Mesenchymal stem cell (in vitro differentiated cells and primary cell): ENCODE data around the gene CAST.

Experiments used
- DNase-seq: peaks from one replicate; pipeline ENCODE4 v3.0.0-alpha.2; 2013
- H2AFZ ChIP-seq: one replicate; pipeline ENCODE4 v1.6.1; 2013; ENCODE audit warnings: low read depth, mild to moderate bottlenecking, control low read depth, inconsistent platforms, low read length, moderate library complexity
- H2AK5ac ChIP-seq: 2 replicates; pipeline ENCODE4 v1.6.1; 2013; ENCODE audit warnings: low read length, moderate library complexity, mild to moderate bottlenecking, inconsistent platforms; ENCODE audit not compliant: severe bottlenecking
- H2BK120ac ChIP-seq: one replicate; pipeline ENCODE4 v1.6.1; 2013; ENCODE audit warnings: low read depth, mild to moderate bottlenecking, inconsistent platforms, low read length, moderate library complexity
- H2BK12ac ChIP-seq, 2 experiments: one replicate each; pipeline ENCODE4 v1.6.1; 2013; ENCODE audit warnings: inconsistent platforms in 2 of 2, low read length in 2 of 2, mild to moderate bottlenecking in 2 of 2, moderate library complexity in 2 of 2, control low read depth in 1 of 2
- H2BK15ac ChIP-seq: one replicate; pipeline ENCODE4 v1.6.1; 2013; ENCODE audit warnings: mild to moderate bottlenecking, low read depth, inconsistent platforms; ENCODE audit not compliant: poor library complexity, severe bottlenecking
- H2BK5ac ChIP-seq: 2 replicates; pipeline ENCODE4 v1.6.1; 2013; ENCODE audit warnings: low read depth, mild to moderate bottlenecking, low read length, control low read depth, inconsistent platforms; ENCODE audit not compliant: poor library complexity, severe bottlenecking
- H3K14ac ChIP-seq, 2 experiments: one replicate each; pipeline ENCODE4 v1.6.1; 2013; ENCODE audit warnings: inconsistent platforms in 2 of 2, low read length in 2 of 2, control low read depth in 1 of 2, mild to moderate bottlenecking in 1 of 2, moderate library complexity in 1 of 2
- H3K18ac ChIP-seq, 2 experiments: one replicate each; pipeline ENCODE4 v1.6.1; 2013; ENCODE audit warnings: inconsistent platforms in 2 of 2, low read length in 2 of 2, control low read depth in 1 of 2, low read depth in 1 of 2, mild to moderate bottlenecking in 1 of 2
- H3K23ac ChIP-seq, 2 experiments: one replicate each; pipeline ENCODE4 v1.6.1; 2013; ENCODE audit warnings: inconsistent platforms in 2 of 2, low read length in 2 of 2, mild to moderate bottlenecking in 2 of 2, moderate library complexity in 2 of 2, control low read depth in 1 of 2
- H3K27ac ChIP-seq: 2 replicates; pipeline ENCODE4 v1.5.1; 2013; ENCODE audit warnings: mild to moderate bottlenecking, moderate library complexity, low read length, control low read depth, inconsistent platforms; ENCODE audit not compliant: poor library complexity, severe bottlenecking
- H3K27me3 ChIP-seq, 2 experiments: 2 replicates each; pipeline versions ENCODE4 v1.6.1 to v1.7.0; 2013; ENCODE audit warnings: low read length in 2 of 2, mild to moderate bottlenecking in 2 of 2, moderate library complexity in 2 of 2, control low read depth in 1 of 2, inconsistent platforms in 1 of 2; ENCODE audit not compliant: control insufficient read depth in 1 of 2, insufficient read depth in 1 of 2
- H3K36me3 ChIP-seq, 2 experiments: 2 replicates each; pipeline versions ENCODE4 v1.6.1 to v1.7.0; 2013; ENCODE audit warnings: low read length in 2 of 2, control low read depth in 1 of 2, inconsistent platforms in 1 of 2, low read depth in 1 of 2, mild to moderate bottlenecking in 1 of 2; ENCODE audit not compliant: insufficient read depth in 2 of 2, control insufficient read depth in 1 of 2
- H3K4ac ChIP-seq, 2 experiments: one replicate each; pipeline ENCODE4 v1.6.1; 2013; ENCODE audit warnings: inconsistent platforms in 2 of 2, low read length in 2 of 2, mild to moderate bottlenecking in 2 of 2, moderate library complexity in 2 of 2, control low read depth in 1 of 2, low read depth in 1 of 2
- H3K4me1 ChIP-seq: 2 replicates; pipeline ENCODE4 v1.6.1; 2013; ENCODE audit warnings: low read depth, low read length, control low read depth; ENCODE audit not compliant: control insufficient read depth, insufficient read depth
- H3K4me2 ChIP-seq: 2 replicates; pipeline ENCODE4 v1.6.1; 2013; ENCODE audit warnings: low read length, mild to moderate bottlenecking, inconsistent platforms; ENCODE audit not compliant: poor library complexity, severe bottlenecking
- H3K4me3 ChIP-seq, 2 experiments: 2 replicates each; pipeline versions ENCODE4 v1.5.1 to v1.7.0; 2013; ENCODE audit warnings: low read length in 2 of 2, mild to moderate bottlenecking in 2 of 2, control low read depth in 1 of 2, low read depth in 1 of 2; ENCODE audit not compliant: insufficient read depth in 1 of 2
- H3K79me1 ChIP-seq: replicated peaks from 2 replicates; pipeline ENCODE4 v1.6.1; 2013; ENCODE audit warnings: mild to moderate bottlenecking, control low read depth, low read length, inconsistent platforms; ENCODE audit not compliant: poor library complexity, severe bottlenecking
- H3K9ac ChIP-seq: 2 replicates; pipeline ENCODE4 v1.7.0; 2013; ENCODE audit warnings: mild to moderate bottlenecking, low read length, moderate library complexity
- H3K9me3 ChIP-seq: 2 replicates; pipeline ENCODE4 v1.7.0; 2013; ENCODE audit warnings: mild to moderate bottlenecking, low read length; ENCODE audit not compliant: control insufficient read depth
- H4K8ac ChIP-seq: one replicate; pipeline ENCODE4 v1.6.1; 2013; ENCODE audit warnings: inconsistent platforms, mild to moderate bottlenecking, low read length, moderate library complexity
- H4K91ac ChIP-seq: one replicate; pipeline ENCODE4 v1.6.1; 2013; ENCODE audit warnings: mild to moderate bottlenecking, low read length, inconsistent platforms
- WGBS: methylation state at CpG from one replicate; pipeline ENCODE4 v1.1.7; 2013; ENCODE audit warnings: mixed read lengths; 5-methylcytosine and 5-hydroxymethylcytosine counted together

CAST gene

GRCh38 chr5:96776621-96777020 is 114.4 kb downstream of the CAST start:
- Histone ChIP-seq H3K23ac (no peak overlapping the region), H3K27me3 (no peaks in the 10 kb centered on the region), H3K36me3 (peaks cover 13 to 92% of the 10 kb centered on the region in 2 experiments), H3K4me1 (peaks cover 1% of the 10 kb centered on the region), H2AFZ (no peak overlapping the region), H3K18ac (no peak overlapping the region), H2BK120ac (no peak overlapping the region), H4K8ac (no peak overlapping the region), H3K27ac (no peak overlapping the region), H2BK15ac (no peak overlapping the region), H3K4me3 (no peak overlapping the region), H3K4me2 (no peak overlapping the region), H3K79me1 (peaks cover 4% of the 10 kb centered on the region), H3K4ac (no peak overlapping the region), H2AK5ac (no peak overlapping the region), H3K9me3 (no peaks in the 10 kb centered on the region), H3K9ac (no peak overlapping the region), H3K14ac (no peak overlapping the region), H4K91ac (no peak overlapping the region), H2BK12ac (no peak overlapping the region), H2BK5ac (no peak overlapping the region)
- DNase-seq: no peak
- WGBS: 100% methylated on average over 2 of the region's 2 CpGs

- H3K14ac ChIP-seq: no peak overlapping the region
- no peak overlapping the region for H2BK120ac ChIP-seq
- H2BK5ac ChIP-seq: no peak overlapping the region
- no peak overlapping the region for H3K27ac ChIP-seq
- no peak for DNase-seq
- H3K4me2 ChIP-seq: no peak overlapping the region
- H4K8ac ChIP-seq: no peak overlapping the region
- no peak overlapping the region for H3K23ac ChIP-seq
- H3K9ac ChIP-seq: no peak overlapping the region
- H3K4ac ChIP-seq: no peak overlapping the region
- no peaks in the 10 kb centered on the region for H3K27me3 ChIP-seq
- peaks cover 2% of the 10 kb centered on the region for H3K79me1 ChIP-seq
- H2BK15ac ChIP-seq: no peak overlapping the region
- no peak overlapping the region for H3K18ac ChIP-seq
- no peak overlapping the region for H4K91ac ChIP-seq
- H2AFZ ChIP-seq: no peak overlapping the region
- H3K9me3 ChIP-seq: no peaks in the 10 kb centered on the region
- H3K4me1 ChIP-seq: peaks cover 1% of the 10 kb centered on the region
- 100% methylated on average over 1 of the region's 1 CpG for WGBS
- peaks cover 17 to 89% of the 10 kb centered on the region in 2 experiments for H3K36me3 ChIP-seq
- no peak overlapping the region for H3K4me3 ChIP-seq
- H2BK12ac ChIP-seq: no peak overlapping the region
- H2AK5ac ChIP-seq: no peak overlapping the region
These were observed 116.2 kb downstream of the CAST start for GRCh38 chr5:96778409-96778808.

DNA sequence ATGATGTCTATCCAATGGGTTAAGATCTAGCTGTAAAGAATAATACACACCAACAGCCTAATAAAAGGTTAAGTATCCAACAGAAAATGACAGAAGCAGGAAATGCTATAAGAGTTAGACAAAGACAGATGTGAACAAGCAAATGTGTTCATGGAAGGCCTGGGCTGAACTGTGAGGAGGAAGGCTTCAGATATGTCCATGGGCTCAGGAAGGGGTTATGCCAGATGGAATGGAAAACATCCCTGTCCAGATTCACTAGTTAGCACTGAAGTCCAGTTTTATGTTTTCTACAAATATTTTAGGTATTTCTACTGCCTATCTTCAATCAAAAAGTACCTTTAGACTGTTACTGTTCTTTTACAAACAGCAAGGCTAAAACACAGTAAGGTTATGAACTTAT is 118.5 kb downstream of the CAST start:
- H3K79me1 ChIP-seq: peaks cover under 1% of the 10 kb centered on the region
- no peak overlapping the region for H4K91ac ChIP-seq
- H3K27me3 ChIP-seq: no peaks in the 10 kb centered on the region
- H2BK15ac ChIP-seq: no peak overlapping the region
- H3K4me3 ChIP-seq: no peak overlapping the region
- H2BK5ac ChIP-seq: no peak overlapping the region
- H3K14ac ChIP-seq: no peak overlapping the region
- H3K36me3 ChIP-seq: peaks cover 18 to 87% of the 10 kb centered on the region in 2 experiments
- H3K9me3 ChIP-seq: no peaks in the 10 kb centered on the region
- H4K8ac ChIP-seq: no peak overlapping the region
- H3K27ac ChIP-seq: peak overlapping the region; percentile 38
- H3K18ac ChIP-seq: no peak overlapping the region
- no peak overlapping the region for H2BK120ac ChIP-seq
- H3K4me1 ChIP-seq: peaks cover 1% of the 10 kb centered on the region
- no peak overlapping the region for H3K4me2 ChIP-seq
- H3K23ac ChIP-seq: no peak overlapping the region
- no peak overlapping the region for H2BK12ac ChIP-seq
- H2AK5ac ChIP-seq: no peak overlapping the region
- no peak overlapping the region for H3K4ac ChIP-seq
- no peak overlapping the region for H2AFZ ChIP-seq
- peak overlapping the region; percentile 60 for H3K9ac ChIP-seq
- DNase-seq: peak; percentile 18

DNA sequence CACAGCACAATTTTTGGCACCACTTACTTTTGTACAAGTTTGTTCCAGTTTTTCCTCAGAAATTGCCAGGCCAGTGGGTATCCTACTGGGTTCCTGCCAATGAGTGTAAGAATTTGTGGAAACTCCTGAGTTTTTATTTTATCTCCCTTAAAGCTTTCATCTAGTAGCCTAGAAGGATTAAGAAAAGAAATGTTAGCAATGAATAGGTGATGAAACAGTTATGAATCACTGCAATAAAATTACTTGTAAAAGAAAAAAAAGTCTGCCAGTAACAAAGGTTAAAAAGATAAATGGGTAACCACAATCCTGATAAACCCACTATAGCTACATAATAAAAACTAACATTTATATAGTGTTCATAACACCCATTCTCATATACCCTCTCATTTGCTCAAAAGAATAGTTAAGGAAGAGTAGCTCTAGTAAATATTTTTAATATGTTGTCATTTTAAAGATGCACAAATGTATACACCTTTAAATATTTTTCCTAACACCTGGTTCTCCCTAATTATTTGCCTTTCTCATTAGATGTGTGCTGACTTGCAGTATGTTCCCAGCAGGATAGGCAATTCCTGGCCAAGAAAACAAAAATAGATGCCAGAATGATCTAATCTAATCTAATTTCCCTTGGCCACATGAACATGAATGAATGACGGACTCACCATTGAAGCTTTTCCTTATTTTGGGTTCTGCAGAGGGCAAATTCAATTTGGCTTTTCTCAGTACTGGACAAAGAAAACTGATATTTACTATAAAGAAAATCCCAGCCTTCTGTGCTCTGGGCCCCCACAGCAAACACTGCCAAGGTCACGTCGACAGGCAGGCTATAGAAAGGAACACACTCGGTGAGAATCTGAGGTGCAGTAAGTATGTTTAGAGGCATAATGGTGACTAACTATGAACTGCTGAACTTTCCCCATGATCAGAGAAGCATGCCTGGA is 119.1 kb downstream of the CAST start:
- Histone ChIP-seq H2AK5ac (no peak overlapping the region), H3K4me1 (peaks cover 1% of the 10 kb centered on the region), H2BK5ac (no peak overlapping the region), H2BK15ac (no peak overlapping the region), H4K8ac (no peak overlapping the region), H3K79me1 (no peaks in the 10 kb centered on the region), H3K14ac (no peak overlapping the region), H2BK120ac (no peak overlapping the region), H4K91ac (no peak overlapping the region), H3K4ac (no peak overlapping the region), H3K27me3 (no peaks in the 10 kb centered on the region), H3K27ac (peak overlapping the region; percentile 38), H3K9ac (peak overlapping the region; percentile 60), H3K18ac (no peak overlapping the region), H3K36me3 (peaks cover 15 to 87% of the 10 kb centered on the region in 2 experiments), H3K4me2 (no peak overlapping the region), H2BK12ac (no peak overlapping the region), H3K4me3 (no peak overlapping the region), H3K23ac (no peak overlapping the region), H2AFZ (no peak overlapping the region), H3K9me3 (no peaks in the 10 kb centered on the region)
- peak; percentile 29 for DNase-seq
- 80% methylated on average over 4 of the region's 4 CpGs for WGBS
